Right ventricle myocardium superior (tissue), 1 donor: Measurements from ENCODE around the gene SMIM45.

Experiments used
- ATAC-seq: fragments of 200-7000 bp; cut with Tn5 transposase; one replicate; pipeline ENCODE4 v1.9.1; 2020; ENCODE audit warnings: mild to moderate bottlenecking; ENCODE audit not compliant: poor library complexity
- DNase-seq: peaks from one replicate; pipeline ENCODE4 v3.0.0-alpha.2; 2020
- intact Hi-C: fragments of 100-400 bp; cut with DNase I; formaldehyde crosslinking; loops from one replicate; pipeline ENCODE4 v1.11.2; 2022
- donor health status: DM: no; HTN: yes; CAD: no; lungs with severe emphysema.

SMIM45 gene

DNA sequence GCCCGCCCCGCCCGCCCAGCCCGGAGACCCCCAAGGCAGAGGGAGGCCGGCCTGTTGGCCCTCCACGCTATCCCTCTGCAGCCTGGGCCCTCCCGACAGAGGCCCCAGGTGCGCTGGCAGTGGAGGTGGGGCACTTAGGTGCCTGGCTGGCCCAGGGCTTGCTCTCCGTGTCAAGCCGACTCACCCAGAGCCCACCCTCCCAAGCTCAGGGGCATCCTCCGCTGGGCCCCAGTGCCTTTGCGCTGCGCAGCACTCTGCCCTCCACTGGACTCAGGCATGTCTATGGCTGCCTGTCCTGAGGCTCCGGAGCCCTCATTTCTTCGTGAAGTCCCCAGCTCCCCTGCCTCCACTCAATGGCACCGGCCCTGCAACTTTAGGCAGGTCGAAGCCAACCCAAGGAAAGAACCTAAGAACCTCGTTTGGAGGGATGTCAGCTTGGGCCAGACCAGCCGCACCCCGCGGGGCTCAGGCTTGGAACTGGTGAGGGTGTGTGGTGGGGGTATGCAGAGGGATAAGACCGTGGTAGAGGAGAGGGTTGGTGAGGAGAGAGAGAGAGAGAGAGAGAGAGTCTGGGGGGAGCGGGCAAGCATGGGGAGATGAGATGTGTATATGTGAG is 6.1 kb downstream of the SMIM45 start:
- DNase-seq: no peak
- peak; percentile 27 for ATAC-seq
- intact Hi-C loops: no loop called here

DNA sequence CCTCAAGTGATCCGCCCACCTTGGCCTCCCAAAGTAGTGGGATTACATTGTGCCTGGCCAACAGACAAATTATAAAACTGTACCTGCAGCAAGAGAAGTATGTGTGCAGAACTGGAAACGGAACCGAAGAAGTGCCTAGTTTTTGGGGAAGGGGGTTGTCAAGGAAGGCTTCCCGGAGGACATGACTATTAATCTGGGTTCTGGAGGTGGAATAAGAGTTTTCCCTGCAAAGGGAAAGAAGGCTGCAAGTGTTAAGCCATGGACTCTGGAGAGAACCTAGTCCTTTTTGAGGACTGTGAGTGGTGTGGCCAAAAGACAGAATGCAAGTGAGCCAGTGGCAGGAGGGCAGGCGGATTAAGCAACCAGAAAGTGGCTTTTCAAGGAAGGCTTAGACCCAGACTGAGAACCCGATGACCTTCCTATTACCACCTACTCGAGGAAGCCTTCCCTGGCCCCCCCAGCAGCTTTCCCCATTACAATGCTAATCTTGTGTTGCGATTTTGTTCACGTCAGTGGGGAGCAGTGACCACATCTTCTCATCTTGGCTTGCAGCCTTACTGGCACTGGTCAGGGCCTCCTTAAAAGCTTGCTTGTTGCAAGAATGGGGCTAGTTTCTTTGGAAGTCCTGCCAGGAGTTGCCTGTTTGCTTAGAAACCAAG is 11.6 kb downstream of the SMIM45 start:
- DNase-seq (no peak), ATAC-seq (no peak)
- intact Hi-C loops: loop anchor here (10.0 kb wide), 1 partner anchor 471 kb away; the partner anchor contains the start of gene NFAM1

- ATAC-seq (no peak), DNase-seq (no peak)
- intact Hi-C loops: loop anchor here (10.0 kb wide), 1 partner anchor 471 kb away; the partner anchor contains the start of gene NFAM1
Observed at GRCh38 chr22:41964112-41964491, 12.2 kb downstream of the SMIM45 start.

GRCh38 chr22:41966225-41966606 is 14.3 kb downstream of the SMIM45 start:
- DNase-seq: no peak
- no peak for ATAC-seq
- intact Hi-C loops: loop anchor here (10.0 kb wide), 1 partner anchor 469 kb away; the partner anchor contains the start of gene NFAM1

DNA sequence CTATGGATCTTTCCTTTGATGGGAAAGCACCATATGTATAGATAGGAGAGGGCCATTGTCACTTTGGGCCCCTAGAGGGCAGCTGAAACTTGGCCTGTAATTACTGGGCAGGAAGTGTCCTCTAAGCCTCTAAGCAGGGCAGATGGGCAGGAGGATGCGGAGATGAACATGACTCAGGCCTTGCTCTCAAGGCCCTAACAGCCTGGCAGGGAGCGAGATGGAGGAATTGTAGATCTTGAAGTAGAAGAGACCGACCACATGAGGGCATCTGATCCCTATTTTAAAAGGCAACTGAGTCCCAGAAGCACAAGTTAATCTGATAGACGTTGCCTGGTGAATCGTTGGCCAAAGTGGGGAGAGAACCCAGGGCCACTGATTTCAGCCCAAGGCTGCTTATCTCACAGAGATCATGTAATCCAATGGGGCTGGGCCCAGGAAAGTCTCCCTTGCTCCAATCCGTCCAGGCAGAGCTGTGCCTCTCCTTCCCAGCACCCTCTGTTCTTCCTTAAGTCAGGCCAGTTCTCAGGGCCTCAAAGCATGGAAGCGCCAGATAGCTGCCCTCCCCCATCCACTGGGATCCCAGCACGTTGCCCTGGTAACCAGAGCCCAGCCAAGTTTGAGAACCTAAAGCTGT is 14.8 kb downstream of the SMIM45 start:
- intact Hi-C loops: loop anchor here (10.0 kb wide), 1 partner anchor 468 kb away; the partner anchor contains the start of gene NFAM1
- ATAC-seq (peak; percentile 68), DNase-seq (no peak)

DNA sequence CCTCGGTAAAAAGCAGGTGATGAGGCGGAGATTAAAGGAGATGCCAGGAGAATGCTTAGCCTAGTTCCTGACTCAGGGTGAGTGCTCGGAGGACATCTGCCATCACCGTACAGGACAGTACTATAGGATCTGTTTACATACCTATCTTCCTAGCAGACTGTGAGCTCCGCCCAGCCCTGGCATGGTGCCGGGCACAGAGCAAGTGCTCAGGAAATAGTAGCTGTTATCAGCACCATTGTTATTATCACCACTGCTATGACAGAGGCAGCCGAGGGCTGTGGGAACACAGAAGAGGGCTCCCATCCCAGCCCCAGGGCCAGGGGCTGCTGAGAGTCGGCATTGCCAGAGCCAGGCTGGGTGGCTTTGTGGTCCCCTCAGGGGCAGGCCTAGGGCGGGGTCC is 16.7 kb downstream of the SMIM45 start:
- ATAC-seq: no peak
- intact Hi-C loops: loop anchor here (10.0 kb wide), 1 partner anchor 466 kb away; the partner anchor contains the start of gene NFAM1

GRCh38 chr22:41969110-41969646 is 17.2 kb downstream of the SMIM45 start, which contains the start of gene SEPTIN3:
Gene SEPTIN3, plus strand, starts transcription at chr22:41969443. Its CDS starts 2,050 bp downstream, at chr22:41971493.
- intact Hi-C loops: loop anchor here (10.0 kb wide), 1 partner anchor 466 kb away; the partner anchor contains the start of gene NFAM1
- ATAC-seq (no peak), DNase-seq (no peak)

More for the DNA sequence above, 16.7 kb downstream of the SMIM45 start:
- no peak for DNase-seq

GRCh38 chr22:41970601-41971000 is 18.7 kb downstream of the SMIM45 start:
- no peak for DNase-seq
- ATAC-seq: no peak
- intact Hi-C loops: no loop called here

- no peak for DNase-seq
- intact Hi-C loops: no loop called here
- no peak for ATAC-seq
Observed at GRCh38 chr22:41971431-41971830, 19.5 kb downstream of the SMIM45 start.

GRCh38 chr22:41974691-41975290 is 22.8 kb downstream of the SMIM45 start:
- ATAC-seq: no peak
- DNase-seq: no peak
- intact Hi-C loops: no loop called here

- intact Hi-C loops: no loop called here
- ATAC-seq (no peak), DNase-seq (no peak)
Observed at GRCh38 chr22:41975299-41976069, 23.5 kb downstream of the SMIM45 start.

- intact Hi-C loops: no loop called here
- no peak for DNase-seq
- peak; percentile 77 for ATAC-seq
Observed at GRCh38 chr22:41976070-41976901, 24.3 kb downstream of the SMIM45 start.

DNA sequence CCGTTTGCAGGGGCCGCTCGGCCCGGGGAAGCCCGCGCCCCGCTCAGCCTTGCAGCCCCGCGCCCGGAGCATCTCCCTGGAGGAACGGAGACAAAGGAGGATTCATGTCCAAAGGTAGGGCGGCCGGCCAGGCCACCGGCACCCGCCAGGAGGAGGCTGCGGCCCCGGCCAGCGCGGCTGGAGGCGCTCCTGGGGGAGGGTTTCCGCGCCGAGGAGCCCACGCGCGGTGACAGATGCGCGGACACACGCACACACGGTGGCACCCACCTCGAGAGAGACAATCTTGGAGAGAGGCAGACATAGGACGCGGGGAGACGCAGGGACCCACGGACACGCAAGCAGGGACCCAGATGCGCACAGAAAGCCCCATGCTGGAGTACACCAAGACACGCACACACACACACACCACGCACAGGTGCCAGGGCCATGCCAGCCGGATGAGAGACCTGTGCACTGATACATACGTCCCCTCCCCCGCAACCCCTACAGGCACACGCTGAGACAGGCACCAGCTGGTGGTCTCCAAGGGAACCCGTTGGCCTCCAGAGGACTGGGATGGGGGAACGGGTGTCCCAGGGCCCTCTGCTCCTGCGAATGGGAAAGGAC is 25.1 kb downstream of the SMIM45 start:
- DNase-seq (no peak), ATAC-seq (no peak)
- intact Hi-C loops: no loop called here

- DNase-seq (no peak), ATAC-seq (no peak)
- intact Hi-C loops: no loop called here
Observed at GRCh38 chr22:41978732-41979131, 26.8 kb downstream of the SMIM45 start.

GRCh38 chr22:41979423-41980250 is 27.7 kb downstream of the SMIM45 start:
- DNase-seq (no peak), ATAC-seq (no peak)
- intact Hi-C loops: no loop called here

- no peak for DNase-seq
- no peak for ATAC-seq
- intact Hi-C loops: no loop called here
Observed at GRCh38 chr22:41982865-41983264, 30.9 kb downstream of the SMIM45 start.
